Mesenchymal stem cell (in vitro differentiated cells and primary cell): ENCODE results near the gene APOL4.

Experiments used
- DNase-seq: peaks from one replicate; pipeline ENCODE4 v3.0.0-alpha.2; 2013
- H2AFZ ChIP-seq: one replicate; pipeline ENCODE4 v1.6.1; 2013; ENCODE audit warnings: low read depth, mild to moderate bottlenecking, control low read depth, inconsistent platforms, low read length, moderate library complexity
- H2AK5ac ChIP-seq: 2 replicates; pipeline ENCODE4 v1.6.1; 2013; ENCODE audit warnings: low read length, moderate library complexity, mild to moderate bottlenecking, inconsistent platforms; ENCODE audit not compliant: severe bottlenecking
- H2BK120ac ChIP-seq: one replicate; pipeline ENCODE4 v1.6.1; 2013; ENCODE audit warnings: low read depth, mild to moderate bottlenecking, inconsistent platforms, low read length, moderate library complexity
- H2BK12ac ChIP-seq, 2 experiments: one replicate each; pipeline ENCODE4 v1.6.1; 2013; ENCODE audit warnings: inconsistent platforms in 2 of 2, low read length in 2 of 2, mild to moderate bottlenecking in 2 of 2, moderate library complexity in 2 of 2, control low read depth in 1 of 2
- H2BK15ac ChIP-seq: one replicate; pipeline ENCODE4 v1.6.1; 2013; ENCODE audit warnings: mild to moderate bottlenecking, low read depth, inconsistent platforms; ENCODE audit not compliant: poor library complexity, severe bottlenecking
- H2BK5ac ChIP-seq: 2 replicates; pipeline ENCODE4 v1.6.1; 2013; ENCODE audit warnings: low read depth, mild to moderate bottlenecking, low read length, control low read depth, inconsistent platforms; ENCODE audit not compliant: poor library complexity, severe bottlenecking
- H3K14ac ChIP-seq, 2 experiments: one replicate each; pipeline ENCODE4 v1.6.1; 2013; ENCODE audit warnings: inconsistent platforms in 2 of 2, low read length in 2 of 2, control low read depth in 1 of 2, mild to moderate bottlenecking in 1 of 2, moderate library complexity in 1 of 2
- H3K18ac ChIP-seq, 2 experiments: one replicate each; pipeline ENCODE4 v1.6.1; 2013; ENCODE audit warnings: inconsistent platforms in 2 of 2, low read length in 2 of 2, control low read depth in 1 of 2, low read depth in 1 of 2, mild to moderate bottlenecking in 1 of 2
- H3K23ac ChIP-seq, 2 experiments: one replicate each; pipeline ENCODE4 v1.6.1; 2013; ENCODE audit warnings: inconsistent platforms in 2 of 2, low read length in 2 of 2, mild to moderate bottlenecking in 2 of 2, moderate library complexity in 2 of 2, control low read depth in 1 of 2
- H3K27ac ChIP-seq: 2 replicates; pipeline ENCODE4 v1.5.1; 2013; ENCODE audit warnings: mild to moderate bottlenecking, moderate library complexity, low read length, control low read depth, inconsistent platforms; ENCODE audit not compliant: poor library complexity, severe bottlenecking
- H3K27me3 ChIP-seq, 2 experiments: 2 replicates each; pipeline versions ENCODE4 v1.6.1 to v1.7.0; 2013; ENCODE audit warnings: low read length in 2 of 2, mild to moderate bottlenecking in 2 of 2, moderate library complexity in 2 of 2, control low read depth in 1 of 2, inconsistent platforms in 1 of 2; ENCODE audit not compliant: control insufficient read depth in 1 of 2, insufficient read depth in 1 of 2
- H3K36me3 ChIP-seq, 2 experiments: 2 replicates each; pipeline versions ENCODE4 v1.6.1 to v1.7.0; 2013; ENCODE audit warnings: low read length in 2 of 2, control low read depth in 1 of 2, inconsistent platforms in 1 of 2, low read depth in 1 of 2, mild to moderate bottlenecking in 1 of 2; ENCODE audit not compliant: insufficient read depth in 2 of 2, control insufficient read depth in 1 of 2
- H3K4ac ChIP-seq, 2 experiments: one replicate each; pipeline ENCODE4 v1.6.1; 2013; ENCODE audit warnings: inconsistent platforms in 2 of 2, low read length in 2 of 2, mild to moderate bottlenecking in 2 of 2, moderate library complexity in 2 of 2, control low read depth in 1 of 2, low read depth in 1 of 2
- H3K4me1 ChIP-seq: 2 replicates; pipeline ENCODE4 v1.6.1; 2013; ENCODE audit warnings: low read depth, low read length, control low read depth; ENCODE audit not compliant: control insufficient read depth, insufficient read depth
- H3K4me2 ChIP-seq: 2 replicates; pipeline ENCODE4 v1.6.1; 2013; ENCODE audit warnings: low read length, mild to moderate bottlenecking, inconsistent platforms; ENCODE audit not compliant: poor library complexity, severe bottlenecking
- H3K4me3 ChIP-seq, 2 experiments: 2 replicates each; pipeline versions ENCODE4 v1.5.1 to v1.7.0; 2013; ENCODE audit warnings: low read length in 2 of 2, mild to moderate bottlenecking in 2 of 2, control low read depth in 1 of 2, low read depth in 1 of 2; ENCODE audit not compliant: insufficient read depth in 1 of 2
- H3K79me1 ChIP-seq: replicated peaks from 2 replicates; pipeline ENCODE4 v1.6.1; 2013; ENCODE audit warnings: mild to moderate bottlenecking, control low read depth, low read length, inconsistent platforms; ENCODE audit not compliant: poor library complexity, severe bottlenecking
- H3K9ac ChIP-seq: 2 replicates; pipeline ENCODE4 v1.7.0; 2013; ENCODE audit warnings: mild to moderate bottlenecking, low read length, moderate library complexity
- H3K9me3 ChIP-seq: 2 replicates; pipeline ENCODE4 v1.7.0; 2013; ENCODE audit warnings: mild to moderate bottlenecking, low read length; ENCODE audit not compliant: control insufficient read depth
- H4K8ac ChIP-seq: one replicate; pipeline ENCODE4 v1.6.1; 2013; ENCODE audit warnings: inconsistent platforms, mild to moderate bottlenecking, low read length, moderate library complexity
- H4K91ac ChIP-seq: one replicate; pipeline ENCODE4 v1.6.1; 2013; ENCODE audit warnings: mild to moderate bottlenecking, low read length, inconsistent platforms
- WGBS: methylation state at CpG from one replicate; pipeline ENCODE4 v1.1.7; 2013; ENCODE audit warnings: mixed read lengths; 5-methylcytosine and 5-hydroxymethylcytosine counted together

Gene APOL4

DNA sequence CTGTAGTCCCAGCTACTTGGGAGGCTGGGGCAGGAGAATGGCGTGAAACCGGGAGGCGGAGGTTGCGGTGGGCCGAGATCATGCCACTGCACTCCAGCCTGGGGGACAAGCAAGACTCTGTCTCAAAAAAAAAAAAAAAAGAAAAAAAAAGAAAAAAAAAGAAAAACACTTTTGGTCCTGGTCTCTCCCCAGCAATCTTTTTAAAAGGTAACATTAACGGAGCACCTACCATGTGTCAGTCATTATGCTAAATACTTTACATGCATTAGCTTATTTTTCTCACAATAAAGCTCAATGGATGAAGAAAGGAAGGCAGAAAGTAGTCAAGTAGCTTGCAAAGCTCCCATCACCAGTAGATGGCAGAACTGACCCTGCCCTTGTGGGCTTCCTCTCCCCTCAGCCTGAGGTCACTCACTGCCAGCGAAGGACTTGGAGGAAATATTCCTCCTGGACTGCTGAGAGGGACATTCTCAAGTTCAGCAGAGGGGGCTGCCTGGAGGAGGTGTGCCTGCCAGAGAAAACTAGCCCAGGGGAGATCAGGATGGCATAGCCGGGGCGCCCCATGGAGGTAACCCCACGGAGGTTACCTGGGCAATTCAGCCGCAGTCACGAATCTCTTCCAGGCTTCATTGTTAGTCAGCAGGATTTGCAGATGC, 56.6 kb downstream of the APOL4 start:
- Histone ChIP-seq H2BK120ac (no peak overlapping the region), H3K27ac (no peak overlapping the region)
- WGBS: 26% methylated on average over 7 of the region's 12 CpGs

DNA sequence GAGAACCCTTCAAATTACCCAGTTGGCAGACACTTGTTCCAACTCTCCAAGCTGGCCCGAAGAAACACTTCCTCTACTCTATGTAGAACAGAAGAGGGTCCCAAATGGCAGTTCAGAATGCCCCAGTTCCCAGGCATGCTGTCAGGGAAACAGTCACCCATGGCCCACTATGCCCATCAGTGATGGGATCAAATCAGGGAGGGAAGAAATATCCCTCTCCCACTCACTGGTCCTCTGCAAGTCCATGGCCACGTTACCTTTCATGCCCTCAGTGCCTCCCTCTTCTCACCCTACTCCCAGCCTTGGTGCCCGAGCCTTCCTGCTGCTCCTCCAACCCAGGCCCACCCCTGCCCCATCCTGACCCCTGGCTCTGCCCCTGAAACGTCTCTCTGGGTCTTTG, 57.7 kb downstream of the APOL4 start:
- Histone ChIP-seq H3K4ac (no peak overlapping the region), H3K36me3 (peaks cover 4 to 59% of the 10 kb centered on the region in 2 experiments), H3K9me3 (no peaks in the 10 kb centered on the region), H3K18ac (no peak overlapping the region), H2BK120ac (no peak overlapping the region), H2BK12ac (no peak overlapping the region), H3K14ac (no peak overlapping the region), H3K4me3 (no peak overlapping the region), H3K9ac (no peak overlapping the region), H4K91ac (no peak overlapping the region), H2BK15ac (no peak overlapping the region), H3K23ac (peak overlapping the region in 1 of 2 experiments; percentile 30), H2AFZ (no peak overlapping the region), H3K4me2 (no peak overlapping the region), H3K27ac (no peak overlapping the region), H3K4me1 (peaks cover 3% of the 10 kb centered on the region), H2BK5ac (no peak overlapping the region), H3K27me3 (peaks cover 0 to 34% of the 10 kb centered on the region in 2 experiments), H3K79me1 (no peaks in the 10 kb centered on the region), H2AK5ac (no peak overlapping the region), H4K8ac (no peak overlapping the region)
- no peak for DNase-seq
- WGBS: 57% methylated on average over 4 of the region's 4 CpGs

More for the DNA sequence above, 56.6 kb downstream of the APOL4 start:
- Histone ChIP-seq H4K91ac (no peak overlapping the region), H3K27me3 (peaks cover 0 to 31% of the 10 kb centered on the region in 2 experiments), H2BK12ac (no peak overlapping the region), H3K9me3 (no peaks in the 10 kb centered on the region), H2AK5ac (no peak overlapping the region), H3K36me3 (peaks cover 4 to 59% of the 10 kb centered on the region in 2 experiments), H3K14ac (no peak overlapping the region), H3K4me2 (peak overlapping the region; percentile 0), H3K4ac (no peak overlapping the region), H3K23ac (no peak overlapping the region), H2BK5ac (no peak overlapping the region), H3K4me1 (peaks cover 3% of the 10 kb centered on the region), H4K8ac (no peak overlapping the region), H3K79me1 (no peaks in the 10 kb centered on the region), H2BK15ac (no peak overlapping the region), H3K4me3 (no peak overlapping the region), H3K18ac (no peak overlapping the region), H2AFZ (no peak overlapping the region), H3K9ac (peak overlapping the region; percentile 63)
- DNase-seq: peak; percentile 81

DNA sequence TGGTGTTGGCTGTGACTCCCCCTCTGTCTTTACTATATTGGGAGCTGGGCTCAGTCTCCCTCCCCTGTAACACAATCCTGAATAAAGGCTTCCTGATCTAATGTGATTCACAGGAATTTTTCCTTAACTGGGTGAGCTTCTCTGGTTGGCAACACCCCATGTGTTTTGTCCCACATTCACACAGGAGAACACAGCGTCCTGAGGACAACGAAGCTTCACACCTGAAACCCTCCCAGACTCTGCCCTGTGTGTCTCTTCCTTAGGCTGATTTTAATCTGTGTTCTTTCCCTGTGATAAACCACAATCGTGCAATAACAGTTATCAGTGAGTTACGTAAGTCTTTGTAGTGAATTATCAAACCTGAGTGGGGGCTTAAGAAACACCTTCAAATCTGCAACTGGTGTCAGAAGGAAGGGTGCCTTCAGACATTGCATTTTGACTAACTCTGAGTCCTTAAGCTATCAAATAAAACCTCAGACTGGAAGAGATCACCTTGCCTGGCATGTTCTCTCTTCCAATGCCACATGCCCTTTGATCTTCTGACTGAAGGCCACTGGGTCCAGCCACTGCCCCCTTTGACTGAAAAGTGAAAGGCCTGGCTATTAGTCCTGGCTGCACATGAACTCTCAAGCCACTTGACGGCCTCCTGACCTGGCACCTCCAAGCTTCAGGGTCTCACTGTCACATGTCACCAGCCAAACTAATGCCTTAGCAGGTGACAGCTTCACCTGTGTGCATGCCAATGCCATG, 58.4 kb downstream of the APOL4 start:
- Histone ChIP-seq H3K4me1 (peaks cover 3% of the 10 kb centered on the region), H3K79me1 (no peaks in the 10 kb centered on the region), H3K4ac (no peak overlapping the region), H3K14ac (no peak overlapping the region), H2BK15ac (no peak overlapping the region), H3K27ac (no peak overlapping the region), H2BK12ac (no peak overlapping the region), H2BK5ac (no peak overlapping the region), H4K8ac (no peak overlapping the region), H2AK5ac (no peak overlapping the region), H3K4me3 (no peak overlapping the region), H4K91ac (no peak overlapping the region), H3K9ac (no peak overlapping the region), H3K36me3 (peaks cover 0 to 51% of the 10 kb centered on the region in 2 experiments), H2AFZ (no peak overlapping the region), H3K27me3 (peaks cover 0 to 35% of the 10 kb centered on the region in 2 experiments), H3K4me2 (no peak overlapping the region), H2BK120ac (no peak overlapping the region), H3K18ac (no peak overlapping the region), H3K23ac (no peak overlapping the region), H3K9me3 (no peaks in the 10 kb centered on the region)
- no peak for DNase-seq
- WGBS: 72% methylated on average over 4 of the region's 5 CpGs

DNA sequence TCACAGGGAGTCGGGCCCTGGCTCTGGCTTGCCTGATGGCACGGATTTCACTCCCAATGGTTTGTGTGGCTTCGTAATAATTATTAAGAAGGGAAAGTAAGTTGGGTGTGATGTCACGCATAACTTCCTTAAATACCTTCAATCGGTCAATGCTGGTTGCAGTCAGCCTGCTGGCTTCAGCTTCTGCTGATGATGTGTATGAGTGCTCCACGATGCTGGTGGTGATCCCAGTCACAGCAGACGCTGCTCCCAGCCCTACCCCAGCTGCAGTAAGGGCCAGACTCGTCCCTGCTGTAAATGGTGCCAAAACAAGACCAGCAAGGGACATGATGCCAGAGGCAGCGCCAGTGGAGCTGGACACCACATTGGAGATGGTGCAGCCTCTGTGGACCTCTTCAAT, 60.1 kb downstream of the APOL4 start:
- Histone ChIP-seq H2BK5ac (no peak overlapping the region), H4K8ac (no peak overlapping the region), H4K91ac (no peak overlapping the region), H3K27ac (no peak overlapping the region), H2BK120ac (no peak overlapping the region), H3K4me2 (no peak overlapping the region), H3K36me3 (peaks cover 0 to 43% of the 10 kb centered on the region in 2 experiments), H2BK12ac (no peak overlapping the region), H3K4ac (no peak overlapping the region), H2AK5ac (no peak overlapping the region), H3K23ac (peak overlapping the region in 1 of 2 experiments; percentile 9), H3K4me3 (no peak overlapping the region), H3K4me1 (peaks cover 3% of the 10 kb centered on the region), H2BK15ac (no peak overlapping the region), H3K9me3 (no peaks in the 10 kb centered on the region), H3K14ac (peak overlapping the region in 1 of 2 experiments; percentile 79), H3K27me3 (peaks cover 0 to 35% of the 10 kb centered on the region in 2 experiments), H3K9ac (no peak overlapping the region), H2AFZ (no peak overlapping the region), H3K79me1 (no peaks in the 10 kb centered on the region), H3K18ac (no peak overlapping the region)
- WGBS: 78% methylated on average over 9 of the region's 9 CpGs
- no peak for DNase-seq
